Measurements from ENCODE around the gene MRPL50.
A peak's percentile ranks its signal among the peaks of the same experiment; 100 is the strongest.
"Not testable (repeated sequence)": the region's sequence is repeated elsewhere in the genome, so short reads cannot be mapped to it uniquely, and the experiment has no call there.

MRPL50 gene

GRCh38 chr9:101418518-101419430, 20.4 kb upstream of the MRPL50 start:
- no peak for DNase-seq (ENCODE audit: low read depth)
- H3K4me3 ChIP-seq (ENCODE audit: low read depth, low read length) = no peak overlapping the region

GRCh38 chr9:101417977-101418376, 19.6 kb upstream of the MRPL50 start:
- DNase-seq (ENCODE audit: low read depth) = no peak
- no peak overlapping the region for H3K4me3 ChIP-seq (ENCODE audit: low read depth, low read length)

- no peak overlapping the region for H3K4me3 ChIP-seq (ENCODE audit: low read depth, low read length)
Observed at GRCh38 chr9:101417389-101417788, 19.0 kb upstream of the MRPL50 start.

GRCh38 chr9:101415578-101415977, 17.2 kb upstream of the MRPL50 start:
- no peak overlapping the region for H3K4me3 ChIP-seq (ENCODE audit: low read depth, low read length)
- no peak for DNase-seq (ENCODE audit: low read depth)

More at GRCh38 chr9:101417389-101417788, 19.0 kb upstream of the MRPL50 start:
- no peak for DNase-seq (ENCODE audit: low read depth)

GRCh38 chr9:101414839-101415238, 16.4 kb upstream of the MRPL50 start:
- DNase-seq (ENCODE audit: low read depth) = no peak
- no peak overlapping the region for H3K4me3 ChIP-seq (ENCODE audit: low read depth, low read length)

- no peak overlapping the region for H3K4me3 ChIP-seq (ENCODE audit: low read depth, low read length)
- no peak for DNase-seq (ENCODE audit: low read depth)
Observed at GRCh38 chr9:101409079-101409477, 10.7 kb upstream of the MRPL50 start.

- no peak overlapping the region for H3K4me3 ChIP-seq (ENCODE audit: low read depth, low read length)
- DNase-seq (ENCODE audit: low read depth) = no peak
Observed at GRCh38 chr9:101408374-101409078, 10.1 kb upstream of the MRPL50 start.

GRCh38 chr9:101403516-101404285, 5.3 kb upstream of the MRPL50 start:
- no peak for DNase-seq (ENCODE audit: low read depth)
- no peak overlapping the region for H3K4me3 ChIP-seq (ENCODE audit: low read depth, low read length)

- no peak for DNase-seq (ENCODE audit: low read depth)
Observed at GRCh38 chr9:101400120-101400519, 1.7 kb upstream of the MRPL50 start.

GRCh38 chr9:101399643-101399970, 1.2 kb upstream of the MRPL50 start:
- DNase-seq (ENCODE audit: low read depth) = no peak
- peak overlapping the region; percentile 83 for H3K4me3 ChIP-seq (ENCODE audit: low read depth, low read length)

More at GRCh38 chr9:101400120-101400519, 1.7 kb upstream of the MRPL50 start:
- peak overlapping the region; percentile 83 for H3K4me3 ChIP-seq (ENCODE audit: low read depth, low read length)

- DNase-seq (ENCODE audit: low read depth) = no peak
- peak overlapping the region; percentile 83 for H3K4me3 ChIP-seq (ENCODE audit: low read depth, low read length)
Observed at GRCh38 chr9:101398930-101399642, 668 bp upstream of the MRPL50 start.

GRCh38 chr9:101397746-101398067, 711 bp downstream of the MRPL50 start:
- no peak for DNase-seq (ENCODE audit: low read depth)
- H3K4me3 ChIP-seq (ENCODE audit: low read depth, low read length) = peak overlapping the region; percentile 83

- no peak overlapping the region for H3K4me3 ChIP-seq (ENCODE audit: low read depth, low read length)
- DNase-seq (ENCODE audit: low read depth) = no peak
Observed at GRCh38 chr9:101394687-101395086, 3.7 kb downstream of the MRPL50 start.

- H3K4me3 ChIP-seq (ENCODE audit: low read depth, low read length) = no peak overlapping the region
Observed at GRCh38 chr9:101393135-101393534, 5.3 kb downstream of the MRPL50 start.

GRCh38 chr9:101388507-101388993, 9.9 kb downstream of the MRPL50 start:
- no peak overlapping the region for H3K4me3 ChIP-seq (ENCODE audit: low read depth, low read length)
- no peak for DNase-seq (ENCODE audit: low read depth)

More at GRCh38 chr9:101393135-101393534, 5.3 kb downstream of the MRPL50 start:
- DNase-seq (ENCODE audit: low read depth) = no peak

GRCh38 chr9:101387871-101388506, 10.4 kb downstream of the MRPL50 start:
- H3K4me3 ChIP-seq (ENCODE audit: low read depth, low read length) = no peak overlapping the region
- no peak for DNase-seq (ENCODE audit: low read depth)

- H3K4me3 ChIP-seq (ENCODE audit: low read depth, low read length); DNase-seq (ENCODE audit: low read depth): not testable (repeated sequence)
Observed at GRCh38 chr9:101384873-101385536, 13.4 kb downstream of the MRPL50 start, which contains the start of gene BAAT. Gene BAAT (minus strand): TSS chr9:101385006. CDS start chr9:101371404, 13,602 bp downstream.

- no peak overlapping the region for H3K4me3 ChIP-seq (ENCODE audit: low read depth, low read length)
- DNase-seq (ENCODE audit: low read depth) = no peak
Observed at GRCh38 chr9:101383361-101383760, 15.1 kb downstream of the MRPL50 start.

Data from skeletal muscle cell (primary cell).